Calu3 (cell line): ENCODE data around the gene SMOC2. TPM values are rescaled to one million over a fixed set of nuclear protein-coding genes. Genes with fewer than 3 reads are reported as not detected.
"Not testable (repeated sequence)": the region's sequence is repeated elsewhere in the genome, so short reads cannot be mapped to it uniquely, and the experiment has no call there.

Source experiments
- BruUV-seq: library from RNA; stranded (reverse); fragments of 400-500 nt; replicated peaks from 2 replicates; lab custom pipeline; 2021; lab: Mats Ljungman, UMichigan
- CTCF ChIA-PET: fragments of 300-600 bp; sonication (Branson Sonifier 250); formaldehyde crosslinking; loops from one replicate; lab custom pipeline; 2022; ENCODE audit warnings: antibody characterized with exemption; lab: Charles Lee
- DNase-seq: peaks from one replicate; pipeline ENCODE4 v3.0.0; 2022
- H3K27ac Mint-ChIP-seq: one replicate; pipeline ENCODE4 v1.8.0; 2022; ENCODE audit warnings: mixed read lengths; ENCODE audit not compliant: unreplicated experiment
- H3K27me3 Mint-ChIP-seq: one replicate; pipeline ENCODE4 v1.8.0; 2022; ENCODE audit warnings: mixed read lengths; ENCODE audit not compliant: unreplicated experiment
- H3K36me3 Mint-ChIP-seq: one replicate; pipeline ENCODE4 v1.8.0; 2022; ENCODE audit warnings: mild to moderate bottlenecking, moderate library complexity, mixed read lengths; ENCODE audit not compliant: insufficient read depth, unreplicated experiment
- H3K4me1 Mint-ChIP-seq: one replicate; pipeline ENCODE4 v1.8.0; 2022; ENCODE audit warnings: mild to moderate bottlenecking, low read depth, mixed read lengths; ENCODE audit not compliant: unreplicated experiment
- H3K4me3 Mint-ChIP-seq: one replicate; pipeline ENCODE4 v1.8.0; 2022; ENCODE audit warnings: mild to moderate bottlenecking, low read depth, moderate library complexity, mixed read lengths; ENCODE audit not compliant: unreplicated experiment
- H3K9me3 Mint-ChIP-seq: one replicate; pipeline ENCODE4 v1.8.0; 2022; ENCODE audit warnings: low read depth, mixed read lengths; ENCODE audit not compliant: unreplicated experiment
- intact Hi-C: fragments of 100-400 bp; cut with micrococcal nuclease; formaldehyde crosslinking; loops from one replicate; pipeline ENCODE4 v1.10.0; 2022; ENCODE audit not compliant: unreplicated experiment
- total RNA-seq: library from RNA; stranded (reverse); gene quantifications from 2 replicates; pipeline ENCODE4 v1.2.3, GENCODE V29; 2022
- TF ChIP-seq, protein P1 (sequence below): fragments of 200-600 bp; IDR thresholded peaks from one replicate; pipeline ENCODE4 v1.8.0; 2022; ENCODE audit warnings: antibody characterized with exemption; ENCODE audit not compliant: unreplicated experiment

Gene SMOC2
- total RNA-seq, 1 experiment from 2014 or later, result 1.1 TPM

DNA sequence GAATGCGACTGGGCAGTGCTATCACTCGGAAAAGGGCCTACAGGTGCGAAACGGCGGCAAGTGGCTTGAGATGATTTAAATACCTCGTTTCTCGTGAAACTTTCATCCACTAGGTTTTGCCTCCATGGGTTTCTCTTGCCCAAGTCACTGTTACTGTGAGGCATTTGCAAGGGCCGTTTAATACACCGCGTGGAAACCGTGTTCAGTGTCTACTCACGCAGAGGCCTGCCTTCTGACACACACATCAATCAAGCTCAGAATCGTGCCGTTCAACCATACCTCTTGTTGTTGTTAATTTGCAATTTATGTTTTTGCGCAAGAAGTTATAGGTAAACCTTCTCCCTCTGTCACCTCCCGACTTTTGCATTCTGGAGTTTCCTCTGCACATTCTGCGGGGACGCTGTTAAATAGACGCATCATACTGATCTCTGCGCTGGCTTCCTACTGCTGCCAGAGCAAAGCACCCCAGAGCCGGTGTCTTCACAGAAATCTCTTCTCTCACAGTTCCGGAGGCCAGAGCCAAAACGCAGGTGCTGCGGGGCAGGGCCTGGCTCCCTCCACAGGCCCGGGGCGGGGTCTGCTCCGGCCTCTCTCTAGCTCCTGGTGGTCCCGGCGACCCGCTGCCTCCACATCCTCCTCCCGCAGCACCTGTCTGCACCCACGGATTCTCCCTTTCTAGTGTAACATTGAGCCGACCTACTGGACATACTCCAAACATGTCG is 251.4 kb downstream of the SMOC2 start:
- intact Hi-C loops, result no loop called here
- Mint-ChIP-seq H3K4me1 (peaks cover 38% of the 10 kb centered on the region), H3K27ac (no peak overlapping the region), H3K9me3 (peaks cover 6% of the 10 kb centered on the region), H3K4me3 (no peak overlapping the region), H3K27me3 (no peaks in the 10 kb centered on the region), H3K36me3 (peaks cover 8% of the 10 kb centered on the region)
- TF ChIP-seq, protein P1, sequence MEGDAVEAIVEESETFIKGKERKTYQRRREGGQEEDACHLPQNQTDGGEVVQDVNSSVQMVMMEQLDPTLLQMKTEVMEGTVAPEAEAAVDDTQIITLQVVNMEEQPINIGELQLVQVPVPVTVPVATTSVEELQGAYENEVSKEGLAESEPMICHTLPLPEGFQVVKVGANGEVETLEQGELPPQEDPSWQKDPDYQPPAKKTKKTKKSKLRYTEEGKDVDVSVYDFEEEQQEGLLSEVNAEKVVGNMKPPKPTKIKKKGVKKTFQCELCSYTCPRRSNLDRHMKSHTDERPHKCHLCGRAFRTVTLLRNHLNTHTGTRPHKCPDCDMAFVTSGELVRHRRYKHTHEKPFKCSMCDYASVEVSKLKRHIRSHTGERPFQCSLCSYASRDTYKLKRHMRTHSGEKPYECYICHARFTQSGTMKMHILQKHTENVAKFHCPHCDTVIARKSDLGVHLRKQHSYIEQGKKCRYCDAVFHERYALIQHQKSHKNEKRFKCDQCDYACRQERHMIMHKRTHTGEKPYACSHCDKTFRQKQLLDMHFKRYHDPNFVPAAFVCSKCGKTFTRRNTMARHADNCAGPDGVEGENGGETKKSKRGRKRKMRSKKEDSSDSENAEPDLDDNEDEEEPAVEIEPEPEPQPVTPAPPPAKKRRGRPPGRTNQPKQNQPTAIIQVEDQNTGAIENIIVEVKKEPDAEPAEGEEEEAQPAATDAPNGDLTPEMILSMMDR, result no peak
- no TSS peak for BruUV-seq
- CTCF ChIA-PET, result interaction anchor here (0.6 kb wide), 1 partner anchor 54 kb away, joined by 3 read pairs; no protein-coding TSS in a partner anchor
- no peak for DNase-seq

DNA sequence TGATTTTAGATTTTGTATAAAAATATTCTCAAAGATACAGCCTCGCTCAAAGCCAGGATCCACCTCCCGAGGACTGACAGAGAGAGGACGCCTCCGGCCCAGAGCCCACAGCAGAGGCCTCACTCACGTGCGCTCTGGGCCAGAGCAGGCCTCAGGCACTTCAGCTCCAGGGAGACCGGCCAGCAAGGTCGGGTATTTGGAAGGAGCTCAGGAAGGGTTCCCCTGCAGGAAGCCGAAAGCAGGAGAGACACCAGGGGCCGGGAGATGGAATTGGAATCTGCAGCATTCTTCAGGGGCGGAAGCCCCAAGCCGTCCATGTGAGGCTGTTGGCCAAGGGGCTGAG is 251.9 kb downstream of the SMOC2 start:
- H3K27me3 Mint-ChIP-seq, result not testable (repeated sequence)

DNA sequence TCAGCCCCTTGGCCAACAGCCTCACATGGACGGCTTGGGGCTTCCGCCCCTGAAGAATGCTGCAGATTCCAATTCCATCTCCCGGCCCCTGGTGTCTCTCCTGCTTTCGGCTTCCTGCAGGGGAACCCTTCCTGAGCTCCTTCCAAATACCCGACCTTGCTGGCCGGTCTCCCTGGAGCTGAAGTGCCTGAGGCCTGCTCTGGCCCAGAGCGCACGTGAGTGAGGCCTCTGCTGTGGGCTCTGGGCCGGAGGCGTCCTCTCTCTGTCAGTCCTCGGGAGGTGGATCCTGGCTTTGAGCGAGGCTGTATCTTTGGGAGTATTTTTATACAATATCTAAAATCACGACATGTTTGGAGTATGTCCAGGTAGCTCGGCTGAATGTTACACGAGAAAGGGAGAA is 253.8 kb downstream of the SMOC2 start:
- H3K27me3 Mint-ChIP-seq, intact Hi-C loops, H3K9me3 Mint-ChIP-seq, H3K36me3 Mint-ChIP-seq, CTCF ChIA-PET, DNase-seq, BruUV-seq, H3K4me3 Mint-ChIP-seq, H3K27ac Mint-ChIP-seq: not testable (repeated sequence)
- H3K4me1 Mint-ChIP-seq, result peaks cover 13% of the 10 kb centered on the region

More for the DNA sequence above, 251.9 kb downstream of the SMOC2 start:
- H3K27ac Mint-ChIP-seq, BruUV-seq, intact Hi-C loops, DNase-seq, H3K4me3 Mint-ChIP-seq, H3K36me3 Mint-ChIP-seq, H3K9me3 Mint-ChIP-seq: not testable (repeated sequence)
- CTCF ChIA-PET, result interaction anchor here (0.6 kb wide), 1 partner anchor 55 kb away, joined by 3 read pairs; no protein-coding TSS in a partner anchor
- peaks cover 32% of the 10 kb centered on the region for H3K4me1 Mint-ChIP-seq

DNA sequence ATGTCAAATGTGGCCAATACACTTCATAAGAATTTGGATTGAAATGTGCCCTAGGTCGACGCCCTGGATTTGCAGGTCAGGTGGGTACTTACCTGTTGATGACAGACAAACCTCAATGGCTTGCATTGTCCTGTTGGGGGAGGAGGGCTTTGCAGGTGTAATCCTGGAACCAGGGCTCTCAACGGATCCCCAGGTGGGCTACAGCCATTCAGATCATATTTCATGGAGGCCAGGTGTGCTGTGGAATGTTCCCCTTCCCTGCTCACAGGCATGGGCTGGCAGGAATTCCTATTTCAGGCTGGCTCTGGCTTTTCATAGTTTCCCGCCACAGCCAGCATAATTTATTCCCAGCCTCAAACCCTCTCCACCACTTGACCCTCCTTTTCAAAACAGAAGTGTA is 254.7 kb downstream of the SMOC2 start:
- CTCF ChIA-PET, result interaction anchor here (0.8 kb wide), 1 partner anchor 18 kb away, joined by 3 read pairs; no protein-coding TSS in a partner anchor
- Mint-ChIP-seq H3K36me3 (no peaks in the 10 kb centered on the region), H3K27me3 (no peaks in the 10 kb centered on the region), H3K9me3 (peaks cover 6% of the 10 kb centered on the region), H3K4me1 (peaks cover 4% of the 10 kb centered on the region), H3K4me3 (no peak overlapping the region), H3K27ac (no peak overlapping the region)
- intact Hi-C loops, result no loop called here
- TF ChIP-seq, protein P1, result no peak
- BruUV-seq, result no TSS peak
- no peak for DNase-seq

DNA sequence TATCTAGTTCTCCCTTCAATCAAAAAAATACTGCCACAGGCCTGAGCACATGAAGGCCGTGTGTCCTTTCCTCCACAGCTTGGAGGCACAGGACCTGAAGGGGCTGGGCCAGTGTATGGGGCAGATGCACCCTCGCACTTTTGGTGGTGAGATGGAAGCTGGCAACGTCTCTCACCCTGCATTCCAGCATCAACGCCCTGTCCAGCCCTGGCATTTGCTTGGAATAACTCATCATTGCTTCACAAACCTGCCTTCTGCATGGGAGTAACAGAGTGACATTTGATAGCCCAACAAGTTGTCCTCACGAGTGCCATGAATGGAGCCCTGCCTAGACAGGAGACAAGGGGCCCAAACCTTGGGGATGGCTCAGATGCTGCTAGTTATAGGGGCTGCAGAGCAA is 257.9 kb downstream of the SMOC2 start:
- Mint-ChIP-seq H3K36me3 (no peaks in the 10 kb centered on the region), H3K4me3 (no peak overlapping the region), H3K27me3 (no peaks in the 10 kb centered on the region), H3K9me3 (peaks cover under 1% of the 10 kb centered on the region), H3K4me1 (no peaks in the 10 kb centered on the region), H3K27ac (no peak overlapping the region)
- TF ChIP-seq, protein P1, result no peak
- DNase-seq, result no peak
- intact Hi-C loops, result no loop called here
- CTCF ChIA-PET, result no interaction called here
- BruUV-seq, result no TSS peak
